HepG2 (cell line): ENCODE data around the gene CENPM. TPM values are rescaled to one million over a fixed set of nuclear protein-coding genes. Genes with fewer than 3 reads are reported as not detected.
A peak's percentile ranks its signal among the peaks of the same experiment; 100 is the strongest.

Experiments used
- ATAC-seq: fragments of 200-7000 bp; cut with Tn5 transposase; 3 replicates; pipeline ENCODE4 v1.9.1; 2020; ENCODE audit warnings: mild to moderate bottlenecking, moderate library complexity
- BruUV-seq: library from RNA; stranded (reverse); fragments of 400-500 nt; replicated peaks from 2 replicates; lab custom pipeline; 2021; lab: Mats Ljungman, UMichigan
- CTCF ChIA-PET: fragments of 300-600 bp; formaldehyde crosslinking; extraction: SDS; loops from one replicate; lab custom pipeline; 2021; ENCODE audit warnings: low total read pairs, inconsistent platforms, low intra/inter-chr PET ratio; lab: Yijun Ruan, JAX
- POLR2A ChIA-PET: fragments of 350-600 bp; sonication (Branson Sonifier 250); formaldehyde crosslinking; loops from one replicate; lab custom pipeline; 2020; ENCODE audit warnings: antibody characterized with exemption, inconsistent platforms; lab: Yijun Ruan, JAX
- DNase-seq: peaks from one replicate; pipeline ENCODE4 v3.0.0-alpha.2; 2015; ENCODE audit warnings: low spot score
- FAIRE-seq: peaks from 3 replicates; lab custom pipeline; 2011; peaks lifted over from hg19 to GRCh38; lab: Jason Lieb, UNC
- H2AFZ ChIP-seq: one replicate; pipeline ENCODE4 v1.6.1; 2011; ENCODE audit warnings: low read length, inconsistent platforms
- H3K27ac ChIP-seq: fragments of 300-600 bp; 3 replicates; pipeline ENCODE4 v1.8.0; 2011; ENCODE audit warnings: mixed run types, mild to moderate bottlenecking, mixed read lengths, low read length, inconsistent platforms; ENCODE audit not compliant: insufficient read depth; ENCODE audit errors: extremely low read length
- H3K27me3 ChIP-seq, 2 experiments: fragments of 200-600 bp in 1 of 2; 2 replicates in 1 of 2; 3 replicates in 1 of 2; pipeline versions ENCODE4 v1.6.0 to v1.8.0; 2011; ENCODE audit warnings: low read length in 2 of 2, mild to moderate bottlenecking in 2 of 2, moderate library complexity in 2 of 2, inconsistent platforms in 1 of 2; ENCODE audit not compliant: insufficient read depth in 2 of 2, control insufficient read depth in 1 of 2
- H3K36me3 ChIP-seq, 2 experiments: fragments of 200-600 bp in 1 of 2; replicated peaks in 1 of 2; 2 replicates in 1 of 2; 3 replicates in 1 of 2; pipeline versions ENCODE4 v1.5.1 to v1.8.0; 2011; ENCODE audit warnings: low read length in 2 of 2, inconsistent platforms in 1 of 2; ENCODE audit not compliant: insufficient read depth in 2 of 2, control insufficient read depth in 1 of 2
- H3K4me1 ChIP-seq: 2 replicates; pipeline ENCODE4 v1.5.1; 2012; ENCODE audit warnings: low read length, inconsistent platforms; ENCODE audit not compliant: insufficient read depth
- H3K4me2 ChIP-seq: 2 replicates; pipeline ENCODE4 v1.6.0; 2011; ENCODE audit warnings: low read depth, low read length, inconsistent platforms
- H3K4me3 ChIP-seq, 3 experiments: fragments of 200-600 bp in 1 of 3; sonication (generic), shearing (Covaris generic) in 1 of 3; replicated peaks in 1 of 3; 2 replicates each; pipeline ENCODE4 v1.5.1; 2011 to 2016; ENCODE audit warnings: low read length in 3 of 3, inconsistent platforms in 2 of 3, low read depth in 2 of 3, mild to moderate bottlenecking in 2 of 3, control low read depth in 1 of 3, mixed read lengths in 1 of 3; ENCODE audit not compliant: insufficient read depth in 1 of 3
- H3K79me2 ChIP-seq: one replicate; pipeline ENCODE4 v1.6.1; 2011; ENCODE audit warnings: low read length, inconsistent platforms; ENCODE audit not compliant: insufficient read depth
- H3K9ac ChIP-seq: 2 replicates; pipeline ENCODE4 v1.6.0; 2011; ENCODE audit warnings: mild to moderate bottlenecking, low read depth, low read length, inconsistent platforms; ENCODE audit not compliant: insufficient read depth
- H3K9me3 ChIP-seq: 2 replicates; pipeline ENCODE4 v1.5.1; 2012; ENCODE audit warnings: mild to moderate bottlenecking, low read length
- H4K20me1 ChIP-seq: 2 replicates; pipeline ENCODE4 v1.6.0; 2011; ENCODE audit warnings: inconsistent platforms, mild to moderate bottlenecking, low read length, moderate library complexity; ENCODE audit not compliant: insufficient read depth
- BHLHE40 ChIP-seq: IDR thresholded peaks from 2 replicates; pipeline ENCODE4 v1.6.1; 2011; ENCODE audit warnings: low read length, improper control_type of control experiment
- CREM ChIP-seq, 2 experiments: sonication (generic) in 1 of 2; formaldehyde crosslinking in 1 of 2; IDR thresholded peaks; 2 replicates each; pipeline versions ENCODE4 v1.4.0 to v1.6.1; 2016 to 2020; ENCODE audit warnings: antibody characterized with exemption in 1 of 2, mild to moderate bottlenecking in 1 of 2, missing genetic modification reagents in 1 of 2
- HNRNPLL ChIP-seq: fragments of 200-400 bp; formaldehyde crosslinking; IDR thresholded peaks from 2 replicates; pipeline ENCODE4 v1.6.1; 2017; ENCODE audit warnings: mild to moderate bottlenecking, low read depth, low read length; ENCODE audit not compliant: poor library complexity, severe bottlenecking
- ZNF740 ChIP-seq: sonication (generic); formaldehyde crosslinking; IDR thresholded peaks from 2 replicates; pipeline ENCODE4 v1.4.0; 2020; ENCODE audit warnings: missing genetic modification reagents
- ZNF747 ChIP-seq: sonication (generic); formaldehyde crosslinking; IDR thresholded peaks from 2 replicates; pipeline ENCODE4 v1.8.1; 2023; ENCODE audit warnings: missing genetic modification reagents, mild to moderate bottlenecking, borderline replicate concordance
- ZNF800 ChIP-seq: sonication (generic); formaldehyde crosslinking; IDR thresholded peaks from 2 replicates; pipeline ENCODE4 v1.4.0; 2020; ENCODE audit warnings: missing genetic modification reagents
- WGBS: methylation state at CpG from one replicate; pipeline ENCODE4 v1.1.6; 2017; ENCODE audit warnings: low lambda C conversion rate; 5-methylcytosine and 5-hydroxymethylcytosine counted together
- in situ Hi-C: cut with HindIII; loops from 2 replicates; pipeline ENCODE4 v1.10.0; 2017; ENCODE audit warnings: low pct_unique_long_range_greater_than_20kb; ENCODE audit not compliant: extremely low pct_ligation_motif_present
- intact Hi-C: fragments of 100-400 bp; cut with micrococcal nuclease; formaldehyde crosslinking; loops from one replicate; pipeline ENCODE4 v1.10.0; 2022; ENCODE audit not compliant: unreplicated experiment
- polyA plus RNA-seq, 8 experiments: library from polyadenylated mRNA; depleted of rRNA in 3 of 8; stranded (reverse) in 7 of 8; unstranded in 1 of 8; fragments of >200 nt; fragmentation: Illumina TruSeq in 4 of 8; extraction: Trizol in 4 of 8; gene quantifications; 2 replicates each; pipeline versions ENCODE4 v1.2.1 to v1.2.3, GENCODE V29; 2011 to 2016; ENCODE audit warnings: low read depth in 4 of 8, missing spikeins in 1 of 8, mixed read lengths in 1 of 8; ENCODE audit not compliant: insufficient read depth in 1 of 8
- total RNA-seq, 5 experiments: library from RNA; depleted of rRNA; stranded (reverse); fragments of >200 nt; fragmentation: Illumina TruSeq; extraction: Trizol; gene quantifications; 2 replicates each; pipeline ENCODE4 v1.2.3, GENCODE V29; 2016; ENCODE audit warnings: low read depth in 1 of 5

Gene CENPM
- total and polyA plus RNA-seq, 2 of the 13 experiments (the other 11 are each of a cell fraction or from before 2014, with no cell fraction given), result 11.2 to 37.3 TPM

GRCh38 chr22:41913842-41914534 is 33.0 kb downstream of the CENPM start:
- Histone ChIP-seq H4K20me1 (peaks cover 19% of the 10 kb centered on the region; the same call in 1 of the 2 replicates), H3K4me3 (no peak overlapping the region), H2AFZ (no peak overlapping the region), H3K4me2 (peak overlapping the region; percentile 7; the same call in 1 of the 2 replicates), H3K36me3 (no peaks in the 10 kb centered on the region), H3K79me2 (no peaks in the 10 kb centered on the region), H3K27ac (no peak overlapping the region), H3K27me3 (peaks cover 26 to 79% of the 10 kb centered on the region in 2 experiments), H3K9me3 (no peaks in the 10 kb centered on the region), H3K4me1 (peaks cover 21% of the 10 kb centered on the region), H3K9ac (no peak overlapping the region)
- DNase-seq (no peak), ATAC-seq (no peak), FAIRE-seq (no peak)
- ChIA-PET CTCF (no interaction called here), POLR2A (no interaction called here)
- in situ Hi-C loops (no loop called here), intact Hi-C loops (no loop called here)
- BruUV-seq, result no TSS peak
- TF ChIP-seq HNRNPLL (peak; percentile 80), ZNF800 (CRISPR knock-in tag) (peak; percentile 96), ZNF740 (CRISPR knock-in tag) (peak; percentile 56; the same call in 1 of the 2 replicates), CREM (IDR thresholded peaks at IDR 0.05) (no peak), CREM (CRISPR knock-in tag; IDR thresholded peaks at IDR 0.05) (no peak), BHLHE40 (0 out of 2 replicates have a peak, but pooled peaks have one; percentile 18), ZNF747 (no peak)
- WGBS, result 15% methylated on average over 12 of the region's 79 CpGs
